HG03457 (cell line): ENCODE results near the gene ALG2.

Experiments
- ATAC-seq: cut with Tn5 transposase; IDR thresholded peaks from one replicate; pipeline ENCODE4 v1.9.1; 2021; ENCODE audit warnings: moderate number of reproducible peaks; ENCODE audit not compliant: unreplicated experiment

The ALG2 gene

GRCh38 chr9:99221621-99222415, at the start of gene ALG2, which contains the start of gene SEC61B:
Gene ALG2, minus strand, starts transcription at chr9:99221942. Its CDS starts 48 bp downstream, at chr9:99221894.
Gene SEC61B, plus strand, starts transcription at chr9:99222282. Its CDS starts 82 bp downstream, at chr9:99222364.
- ATAC-seq: peak; percentile 71

GRCh38 chr9:99270491-99270890, 48.7 kb upstream of the ALG2 start:
- ATAC-seq: no peak

DNA sequence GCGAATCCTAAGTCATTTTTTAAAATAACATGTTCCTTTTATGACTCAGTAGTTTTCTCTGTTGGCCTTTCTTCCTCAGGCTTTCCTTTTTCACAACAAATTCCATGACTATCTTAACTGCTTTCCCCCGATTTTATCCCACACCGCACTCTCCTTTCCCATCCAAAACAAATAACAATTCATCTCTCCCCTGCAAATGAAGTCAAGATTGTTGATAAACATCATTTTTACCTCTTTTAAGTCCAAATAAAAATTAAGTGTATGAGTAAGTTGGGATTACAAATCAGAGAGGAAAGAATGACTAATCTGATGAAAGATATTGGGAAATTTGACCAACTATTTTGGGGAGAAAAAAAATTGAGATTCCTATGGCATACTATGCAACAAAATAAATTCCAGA, 47.7 kb upstream of the ALG2 start:
- no peak for ATAC-seq

DNA sequence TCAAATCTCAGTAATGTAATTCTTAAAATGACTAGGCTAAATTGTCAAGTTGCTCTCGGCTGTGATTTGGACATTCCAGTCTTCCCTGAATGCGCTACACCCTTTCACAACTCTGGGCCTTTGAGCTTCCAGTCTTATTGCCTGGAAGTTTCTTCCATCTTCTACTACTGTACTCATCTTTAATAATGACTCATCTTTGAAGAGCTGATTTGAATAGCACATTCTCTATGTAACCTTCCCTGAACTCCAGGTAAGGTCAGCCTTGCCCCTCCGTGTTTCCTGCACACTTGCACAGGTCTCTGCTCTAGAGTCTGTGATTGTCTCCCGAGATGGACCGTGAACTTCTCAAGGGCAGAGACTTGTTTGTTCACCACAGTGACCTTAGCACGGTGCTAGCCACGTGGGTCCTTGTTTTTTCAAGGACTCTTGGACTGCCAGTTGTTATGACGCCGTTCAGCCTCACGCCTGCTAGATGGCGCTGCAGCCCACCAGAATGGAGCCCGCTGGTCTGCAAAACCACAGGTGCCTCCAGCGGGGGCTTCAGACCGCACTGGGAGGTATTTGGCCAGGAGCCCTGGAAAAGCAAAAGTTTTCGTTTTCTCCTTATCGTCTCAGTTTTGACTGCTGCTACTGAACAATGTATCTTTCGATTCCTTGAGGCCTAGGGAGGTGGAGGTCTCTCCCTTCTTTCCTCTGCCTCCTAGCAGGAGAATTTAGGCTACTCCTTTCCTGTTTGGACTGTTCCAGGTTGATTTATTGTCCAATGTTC, 44.7 kb upstream of the ALG2 start:
- ATAC-seq: peak; percentile 63

DNA sequence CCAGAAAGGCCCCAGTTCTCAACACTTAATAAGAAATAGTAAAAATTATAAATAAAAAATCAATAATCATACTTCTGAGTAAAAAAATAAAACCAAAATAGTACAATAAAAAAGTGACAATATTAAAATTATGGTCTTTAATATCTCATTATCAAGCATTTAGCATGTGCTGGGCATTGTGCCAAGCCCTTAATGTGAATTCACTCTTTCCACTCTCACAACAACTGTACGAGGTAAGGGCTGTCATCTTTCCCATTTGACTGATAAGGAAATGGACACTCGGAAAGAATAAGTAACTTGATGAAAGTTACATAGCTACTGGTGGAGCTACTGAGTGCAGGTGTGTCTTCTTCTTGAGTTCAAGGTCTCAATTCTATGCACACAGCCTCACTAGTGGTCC, 43.9 kb upstream of the ALG2 start:
- no peak for ATAC-seq

- no peak for ATAC-seq
Measured at GRCh38 chr9:99264070-99264680, 42.4 kb upstream of the ALG2 start.

DNA sequence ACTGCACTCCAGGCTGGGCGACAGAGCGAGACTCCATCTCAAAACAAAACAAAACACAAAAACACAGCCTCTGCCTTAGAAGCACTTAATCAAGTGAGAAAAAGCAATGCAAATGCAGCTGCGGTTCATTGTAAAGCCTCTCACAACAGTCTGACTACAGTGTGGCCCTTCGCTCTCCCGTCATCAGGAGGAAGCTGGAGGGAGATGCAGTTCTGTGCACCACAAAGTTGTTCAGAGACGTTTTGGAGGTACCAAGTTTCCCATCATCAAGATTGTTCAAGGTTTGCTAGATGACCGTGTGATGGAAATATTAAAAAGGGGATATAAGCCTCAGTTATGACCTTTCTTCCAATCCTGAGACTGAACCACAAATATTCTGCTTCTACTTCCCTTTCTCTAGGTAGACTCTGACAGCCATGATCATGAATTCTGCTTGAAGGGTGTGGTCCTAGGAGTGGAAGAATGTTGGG, 41.2 kb upstream of the ALG2 start:
- no peak for ATAC-seq

GRCh38 chr9:99261923-99262322, 40.2 kb upstream of the ALG2 start:
- no peak for ATAC-seq

- no peak for ATAC-seq
Measured at GRCh38 chr9:99259231-99259918, 37.6 kb upstream of the ALG2 start.

DNA sequence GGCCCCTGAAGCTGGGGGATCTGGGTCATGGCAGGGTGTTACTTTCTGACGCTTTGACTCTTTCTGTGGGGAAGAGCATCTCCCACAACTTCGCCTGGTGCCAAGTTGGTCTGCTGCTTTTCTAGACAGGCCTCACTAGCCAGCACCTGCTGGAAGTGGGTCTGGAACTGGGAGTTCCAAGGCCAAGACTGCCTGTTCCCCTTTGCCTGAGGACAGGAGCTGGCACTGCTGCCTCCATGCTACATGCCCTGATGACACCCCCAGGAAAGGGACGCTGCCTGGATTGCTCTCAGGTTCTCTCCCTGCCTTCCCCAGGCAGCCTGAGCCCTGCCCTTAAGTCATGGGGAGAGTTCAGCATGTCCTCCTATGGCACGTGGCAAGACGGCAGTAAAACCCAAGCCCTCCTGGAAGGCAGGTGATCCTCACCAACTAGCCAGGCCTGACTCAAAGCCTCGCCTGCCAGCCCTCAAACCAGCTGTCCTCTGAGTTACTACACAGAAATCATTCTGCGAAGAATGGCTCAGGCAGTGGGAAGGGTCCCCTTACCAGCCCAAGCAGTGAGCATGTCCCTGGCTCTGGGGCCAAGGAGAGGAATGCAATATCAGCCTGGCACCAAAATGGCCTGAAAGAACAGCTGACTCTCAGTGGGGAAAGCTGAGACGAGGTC, 36.1 kb upstream of the ALG2 start:
- ATAC-seq: no peak

DNA sequence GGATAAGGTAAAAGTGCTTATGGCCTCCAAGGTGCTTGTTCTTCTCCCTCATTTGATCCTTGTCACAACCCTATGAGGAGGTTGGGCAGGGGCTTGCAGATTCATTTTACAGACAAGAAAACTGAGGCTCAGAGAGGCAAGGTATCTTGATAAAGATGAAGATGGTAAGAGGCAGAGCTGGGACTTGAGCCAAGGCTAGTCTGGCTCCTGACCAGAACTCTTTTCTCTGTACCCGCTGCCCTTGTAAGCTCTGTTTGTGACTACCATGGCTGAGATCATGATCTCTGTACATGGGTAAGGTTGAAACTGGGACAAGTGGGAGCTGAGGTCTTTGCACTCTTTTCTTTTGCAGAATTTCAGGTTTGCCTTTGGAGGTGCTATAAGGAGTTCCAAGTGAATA, 33.9 kb upstream of the ALG2 start:
- ATAC-seq: no peak

- ATAC-seq: peak; percentile 70
Measured at GRCh38 chr9:99253772-99254431, 32.2 kb upstream of the ALG2 start.

DNA sequence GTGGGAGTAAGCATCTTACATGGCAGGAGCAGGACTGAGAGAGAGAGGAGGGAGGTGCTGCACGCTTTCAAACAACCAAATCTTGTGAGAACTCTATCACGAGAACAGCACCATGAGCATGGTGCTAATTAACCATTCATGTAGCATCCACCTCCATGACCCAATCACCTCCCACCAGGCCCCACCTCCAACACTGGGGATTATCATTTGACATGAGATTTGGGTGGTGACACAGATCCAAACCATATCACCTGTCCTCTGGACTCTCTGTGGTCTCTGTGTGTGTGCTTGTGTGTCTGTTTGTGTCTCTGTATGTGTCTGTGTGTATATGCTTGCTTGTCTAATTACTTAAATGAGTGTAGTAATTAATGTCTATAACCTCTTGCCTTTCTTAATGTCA, 31.4 kb upstream of the ALG2 start:
- peak; percentile 35 for ATAC-seq

GRCh38 chr9:99251157-99251556, 29.4 kb upstream of the ALG2 start:
- ATAC-seq: no peak

DNA sequence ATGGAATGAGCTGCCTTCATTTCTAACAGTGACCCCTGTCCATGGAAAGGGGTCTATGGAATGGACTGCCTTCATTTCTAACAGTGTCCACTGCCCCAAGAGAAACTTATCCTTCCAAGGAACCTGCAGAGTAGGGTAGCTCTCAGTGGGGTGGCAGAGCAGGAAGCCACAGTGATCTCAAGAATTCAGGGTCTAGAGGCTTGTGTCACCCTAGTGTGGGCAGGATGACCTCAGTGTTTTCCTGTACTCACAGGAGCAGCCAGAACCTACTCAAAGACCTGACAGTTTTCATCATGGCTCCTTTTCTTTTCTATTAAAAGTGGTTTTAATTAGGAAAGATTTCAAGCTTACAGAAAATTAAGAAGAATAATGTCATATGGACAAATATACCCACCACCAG, 27.9 kb upstream of the ALG2 start:
- ATAC-seq: no peak

DNA sequence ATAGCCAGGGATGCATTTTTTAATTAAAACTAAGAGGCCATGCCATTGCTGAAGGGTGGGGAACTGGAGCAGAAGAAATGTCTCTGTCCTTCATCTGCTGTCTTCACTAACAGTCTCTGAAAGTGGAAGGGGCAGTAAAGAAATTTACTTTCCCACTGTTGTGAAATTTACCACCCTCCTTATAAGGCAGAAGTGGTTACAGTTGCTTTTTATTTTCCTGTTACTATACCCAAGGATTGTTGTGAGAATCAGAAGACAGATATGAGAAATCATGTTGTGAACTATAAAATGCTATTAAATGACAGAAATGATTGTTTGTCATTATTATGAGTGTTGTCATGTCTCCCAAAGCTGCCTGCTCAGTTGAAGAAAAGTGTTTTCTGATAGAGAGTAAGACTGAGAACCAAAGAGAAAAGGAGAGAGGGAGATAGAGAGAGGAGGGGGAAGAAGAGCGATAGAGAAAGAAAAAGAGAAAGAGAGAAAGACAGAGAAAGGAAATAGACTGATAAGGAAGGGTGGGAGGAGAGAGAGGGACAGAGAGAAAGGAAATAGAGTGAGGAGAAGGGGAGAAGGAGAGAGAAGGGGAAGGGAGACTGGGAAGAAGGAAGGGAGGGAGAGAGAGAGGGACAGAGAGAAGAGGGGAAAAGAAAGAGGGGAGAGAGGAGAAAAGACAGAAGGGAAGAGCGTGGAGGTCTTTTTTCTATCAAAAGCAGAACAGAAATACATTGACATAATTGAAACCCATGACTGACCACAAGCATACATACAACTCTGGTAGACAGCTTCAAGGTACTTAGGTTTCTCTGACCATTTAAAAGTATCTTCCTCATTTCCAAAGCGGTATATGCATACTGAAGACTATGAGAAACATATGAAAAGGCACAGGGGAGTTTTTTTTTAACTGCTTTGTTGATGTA, 22.9 kb upstream of the ALG2 start:
- ATAC-seq: peak; percentile 75

DNA sequence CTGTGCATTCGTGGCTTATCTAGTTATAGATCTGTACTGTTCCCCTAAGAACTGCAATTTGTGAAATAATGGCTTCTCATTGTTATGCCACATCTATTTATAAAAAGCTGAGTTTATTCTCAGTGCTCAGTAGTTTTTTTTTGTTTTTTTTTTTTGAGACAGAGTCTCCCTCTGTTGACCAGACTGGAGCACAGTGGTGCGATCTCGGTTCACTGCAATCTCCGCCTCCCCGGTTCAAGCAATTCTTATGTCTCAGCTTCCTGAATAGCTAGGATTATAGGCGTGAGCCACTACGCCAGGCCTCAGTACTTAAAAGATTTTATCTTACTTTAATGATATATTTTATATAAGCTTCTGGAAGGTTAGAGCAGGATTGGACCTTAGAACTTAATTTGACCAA, 19.4 kb upstream of the ALG2 start:
- no peak for ATAC-seq

DNA sequence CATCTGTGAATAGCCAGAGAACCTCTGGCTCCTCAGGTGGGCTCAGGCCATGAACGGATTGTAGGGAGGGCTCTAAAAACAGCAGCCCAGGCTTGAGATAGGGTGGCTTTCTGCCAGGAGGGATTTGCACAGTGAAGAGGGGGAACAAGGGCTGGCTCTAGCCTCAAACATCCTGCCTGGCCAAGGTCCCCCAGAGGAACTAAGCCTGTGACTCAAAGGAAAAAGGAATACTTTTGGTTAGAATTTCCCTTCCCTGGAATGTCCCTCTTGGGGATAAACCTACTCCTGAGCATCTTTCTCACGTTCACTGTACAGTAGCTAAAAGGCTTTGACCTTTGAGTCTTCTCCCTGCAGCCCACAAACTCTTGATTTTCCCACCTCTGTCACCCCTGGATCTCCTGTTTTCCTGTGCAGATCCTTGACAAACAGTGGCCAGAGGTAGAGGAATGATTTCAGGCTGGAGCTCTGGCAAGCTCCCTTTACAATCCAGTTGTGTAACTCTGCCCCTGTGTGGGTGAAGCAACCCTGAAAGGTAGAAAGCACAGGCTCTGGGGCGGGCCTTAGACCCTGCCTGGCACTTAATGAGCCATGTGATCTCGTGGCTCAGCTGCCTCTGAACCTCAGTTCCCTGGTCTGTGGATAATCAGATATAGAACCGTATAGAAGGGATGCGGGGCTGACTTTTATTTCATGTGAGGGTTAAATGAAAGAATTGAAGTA, 17.8 kb upstream of the ALG2 start:
- no peak for ATAC-seq
